B cell (primary cell): Measurements from ENCODE around the gene CACNA1G. TPM values are rescaled to one million over a fixed set of nuclear protein-coding genes. Genes with fewer than 3 reads are reported as not detected.

ENCODE experiments used
- ATAC-seq: fragments of 200-7000 bp; cut with Tn5 transposase; one replicate; pipeline ENCODE4 v1.10.0; 2021; ENCODE audit warnings: low read depth, mild to moderate bottlenecking, moderate number of reproducible peaks, moderate library complexity
- CTCF ChIA-PET: fragments of 350-600 bp; sonication (Branson Sonifier 250); formaldehyde crosslinking; loops from one replicate; lab custom pipeline; 2021; ENCODE audit warnings: antibody characterized with exemption, inconsistent platforms; lab: Charles Lee
- POLR2A ChIA-PET: fragments of 350-600 bp; sonication (Branson Sonifier 250); formaldehyde crosslinking; loops from one replicate; lab custom pipeline; 2021; ENCODE audit warnings: antibody characterized with exemption; lab: Charles Lee
- DNase-seq: peaks from one replicate; pipeline ENCODE4 v3.0.0; 2013
- H2AFZ ChIP-seq: 2 replicates; pipeline ENCODE4 v1.6.1; 2012; ENCODE audit warnings: mild to moderate bottlenecking, low read depth, low read length; ENCODE audit not compliant: insufficient read depth, poor library complexity, severe bottlenecking
- H3K27ac ChIP-seq, 2 donors: 1 replicate in 1 of 2; 2 replicates in 1 of 2; pipeline ENCODE4 v1.5.1; 2012 to 2013; ENCODE audit warnings: low read length in 2 of 2, mild to moderate bottlenecking in 2 of 2, moderate library complexity in 1 of 2
- H3K27me3 ChIP-seq, 4 experiments: fragments of 200-600 bp in 1 of 4; sonication (generic) in 1 of 4; replicated peaks in 1 of 4; 1 replicate in 2 of 4; 2 replicates in 2 of 4; pipeline versions ENCODE4 v1.6.1 to v1.7.0; 2013 to 2016; ENCODE audit warnings: low read length in 3 of 4, mild to moderate bottlenecking in 2 of 4, mixed read lengths in 1 of 4, moderate library complexity in 1 of 4; ENCODE audit not compliant: insufficient read depth in 4 of 4, control insufficient read depth in 3 of 4; ENCODE audit errors: control extremely low read depth in 1 of 4
- H3K36me3 ChIP-seq, 2 experiments: replicated peaks in 1 of 2; 1 replicate in 1 of 2; 2 replicates in 1 of 2; pipeline versions ENCODE4 v1.6.1 to v1.7.1; 2013; ENCODE audit warnings: low read length in 1 of 2; ENCODE audit not compliant: insufficient read depth in 2 of 2, control insufficient read depth in 1 of 2; ENCODE audit errors: control extremely low read depth in 1 of 2, extremely low read depth in 1 of 2
- H3K4me1 ChIP-seq, 2 donors: fragments of 200-600 bp in 1 of 2; sonication (generic) in 1 of 2; 1 replicate in 1 of 2; 2 replicates in 1 of 2; pipeline versions ENCODE4 v1.5.1 to v1.6.1; 2013 to 2017; ENCODE audit warnings: low read length in 2 of 2; ENCODE audit not compliant: control insufficient read depth in 2 of 2, insufficient read depth in 2 of 2
- H3K4me2 ChIP-seq: replicated peaks from 2 replicates; pipeline ENCODE3; 2012; ENCODE audit warnings: mild to moderate bottlenecking, low read depth, low read length; ENCODE audit not compliant: poor library complexity, severe bottlenecking
- H3K4me3 ChIP-seq, 5 experiments: fragments of 200-600 bp in 1 of 5; sonication (generic) in 1 of 5; 1 replicate in 3 of 5; 2 replicates in 2 of 5; pipeline versions ENCODE4 v1.5.1 to v1.7.0; 2011 to 2016; ENCODE audit warnings: low read length in 4 of 5, mild to moderate bottlenecking in 4 of 5, low read depth in 2 of 5, control low read depth in 1 of 5, moderate library complexity in 1 of 5; ENCODE audit not compliant: insufficient read depth in 1 of 5; ENCODE audit errors: control extremely low read depth in 1 of 5, extremely low read depth in 1 of 5
- H3K79me2 ChIP-seq: fragments of 200-600 bp; sonication (generic); one replicate; pipeline ENCODE4 v1.6.0; 2016; ENCODE audit warnings: low read length; ENCODE audit not compliant: control insufficient read depth, insufficient read depth
- H3K9ac ChIP-seq: fragments of 200-600 bp; sonication (generic); 2 replicates; pipeline ENCODE4 v1.6.1; 2017; ENCODE audit warnings: mild to moderate bottlenecking, low read length, moderate library complexity
- H3K9me3 ChIP-seq, 3 donors: one replicate each; pipeline versions ENCODE4 v1.6.1 to v1.7.1; 2013; ENCODE audit warnings: low read length in 2 of 3; ENCODE audit not compliant: control insufficient read depth in 2 of 3, insufficient read depth in 1 of 3; ENCODE audit errors: control extremely low read depth in 1 of 3
- H4K20me1 ChIP-seq: 2 replicates; pipeline ENCODE4 v1.6.0; 2012; ENCODE audit warnings: mild to moderate bottlenecking, low read length; ENCODE audit not compliant: insufficient read depth, control insufficient read depth, poor library complexity, severe bottlenecking
- H3K27ac Mint-ChIP-seq: one replicate; pipeline ENCODE4 v1.8.0; 2021; ENCODE audit warnings: mixed read lengths
- H3K27me3 Mint-ChIP-seq: one replicate; pipeline ENCODE4 v1.8.0; 2021; ENCODE audit warnings: mixed read lengths
- H3K4me1 Mint-ChIP-seq: one replicate; pipeline ENCODE4 v1.8.0; 2021; ENCODE audit warnings: mixed read lengths
- H3K4me3 Mint-ChIP-seq: one replicate; pipeline ENCODE4 v1.8.0; 2021; ENCODE audit warnings: mixed read lengths
- H3K9me3 Mint-ChIP-seq: one replicate; pipeline ENCODE4 v1.8.0; 2022; ENCODE audit warnings: mixed read lengths; ENCODE audit not compliant: insufficient read depth
- EZH2 ChIP-seq: IDR thresholded peaks from 2 replicates; pipeline ENCODE4 v1.6.1; 2012; ENCODE audit warnings: borderline replicate concordance, low read depth, mild to moderate bottlenecking, moderate library complexity, low read length; ENCODE audit not compliant: insufficient read depth, poor library complexity, severe bottlenecking
- WGBS: methylation state at CpG from one replicate; pipeline ENCODE4 v1.1.5; 2013; ENCODE audit warnings: missing lambda C conversion rate; ENCODE audit not compliant: insufficient coverage; 5-methylcytosine and 5-hydroxymethylcytosine counted together
- intact Hi-C: fragments of 100-400 bp; cut with micrococcal nuclease; formaldehyde crosslinking; loops from one replicate; pipeline ENCODE4 v1.10.0; 2022
- polyA plus RNA-seq: library from polyadenylated mRNA; depleted of rRNA; stranded (reverse); fragments of >200 nt; gene quantifications from 2 replicates; pipeline ENCODE4 v1.2.3, GENCODE V29; 2012
- total RNA-seq, 2 donors: library from RNA; stranded (reverse); fragments of 120-200 nt in 1 of 2; gene quantifications; 1 replicate in 1 of 2; 2 replicates in 1 of 2; pipeline versions ENCODE4 v1.2.3 to v1.2.4, GENCODE V29; 2013 to 2022
- TF ChIP-seq, protein P1 (sequence below): fragments of 200-600 bp; IDR thresholded peaks from one replicate; pipeline ENCODE4 v1.8.0; 2022; ENCODE audit warnings: antibody characterized with exemption, mild to moderate bottlenecking

The CACNA1G gene
- total and polyA plus RNA-seq, 2 donors (not counting 1 experiment from before 2014, with no cell fraction given), result 0.12 TPM; not detected in 1

DNA sequence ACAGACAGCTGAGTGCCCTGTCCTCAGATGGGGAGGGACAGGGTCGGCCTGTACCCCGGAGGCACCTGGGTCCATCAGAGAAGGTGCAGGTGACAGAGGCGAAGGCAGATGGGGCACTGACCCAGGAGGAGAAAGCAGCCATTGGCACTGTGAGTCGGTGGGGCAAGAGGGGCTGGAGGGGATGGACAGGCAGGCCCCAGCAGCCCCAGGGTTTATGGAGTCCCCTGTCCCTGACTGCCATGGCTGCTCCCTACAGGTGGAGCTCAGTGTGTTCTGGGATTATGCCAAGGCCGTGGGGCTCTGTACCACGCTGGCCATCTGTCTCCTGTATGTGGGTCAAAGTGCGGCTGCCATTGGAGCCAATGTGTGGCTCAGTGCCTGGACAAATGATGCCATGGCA, 115.1 kb downstream of the CACNA1G start:
- intact Hi-C loops, result no loop called here
- Mint-ChIP-seq H3K27ac (no peak overlapping the region), H3K4me3 (no peak overlapping the region), H3K9me3 (no peaks in the 10 kb centered on the region), H3K4me1 (no peaks in the 10 kb centered on the region), H3K27me3 (peaks cover 25% of the 10 kb centered on the region)
- DNase-seq (no peak), ATAC-seq (no peak)
- peaks cover 0 to 4% (median 0%) of the 10 kb centered on the region in 4 experiments for H3K27me3 ChIP-seq
- POLR2A ChIA-PET, result no interaction called here
- no peak overlapping the region for H3K9ac ChIP-seq
- H3K36me3 ChIP-seq, result no peaks in the 10 kb centered on the region
- H3K4me1 ChIP-seq, result no peaks in the 10 kb centered on the region
- no peak overlapping the region for H3K27ac ChIP-seq
- no peak overlapping the region for H3K4me3 ChIP-seq
- CTCF ChIA-PET, result no interaction called here
- no peaks in the 10 kb centered on the region for H3K9me3 ChIP-seq
- H4K20me1 ChIP-seq, result no peaks in the 10 kb centered on the region
- no peak overlapping the region for H2AFZ ChIP-seq
- H3K79me2 ChIP-seq, result no peaks in the 10 kb centered on the region
- TF ChIP-seq, protein P1, sequence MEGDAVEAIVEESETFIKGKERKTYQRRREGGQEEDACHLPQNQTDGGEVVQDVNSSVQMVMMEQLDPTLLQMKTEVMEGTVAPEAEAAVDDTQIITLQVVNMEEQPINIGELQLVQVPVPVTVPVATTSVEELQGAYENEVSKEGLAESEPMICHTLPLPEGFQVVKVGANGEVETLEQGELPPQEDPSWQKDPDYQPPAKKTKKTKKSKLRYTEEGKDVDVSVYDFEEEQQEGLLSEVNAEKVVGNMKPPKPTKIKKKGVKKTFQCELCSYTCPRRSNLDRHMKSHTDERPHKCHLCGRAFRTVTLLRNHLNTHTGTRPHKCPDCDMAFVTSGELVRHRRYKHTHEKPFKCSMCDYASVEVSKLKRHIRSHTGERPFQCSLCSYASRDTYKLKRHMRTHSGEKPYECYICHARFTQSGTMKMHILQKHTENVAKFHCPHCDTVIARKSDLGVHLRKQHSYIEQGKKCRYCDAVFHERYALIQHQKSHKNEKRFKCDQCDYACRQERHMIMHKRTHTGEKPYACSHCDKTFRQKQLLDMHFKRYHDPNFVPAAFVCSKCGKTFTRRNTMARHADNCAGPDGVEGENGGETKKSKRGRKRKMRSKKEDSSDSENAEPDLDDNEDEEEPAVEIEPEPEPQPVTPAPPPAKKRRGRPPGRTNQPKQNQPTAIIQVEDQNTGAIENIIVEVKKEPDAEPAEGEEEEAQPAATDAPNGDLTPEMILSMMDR, result no peak
- TF ChIP-seq EZH2, result no peak
- WGBS, result 92% methylated on average over 7 of the region's 7 CpGs
- no peak overlapping the region for H3K4me2 ChIP-seq

DNA sequence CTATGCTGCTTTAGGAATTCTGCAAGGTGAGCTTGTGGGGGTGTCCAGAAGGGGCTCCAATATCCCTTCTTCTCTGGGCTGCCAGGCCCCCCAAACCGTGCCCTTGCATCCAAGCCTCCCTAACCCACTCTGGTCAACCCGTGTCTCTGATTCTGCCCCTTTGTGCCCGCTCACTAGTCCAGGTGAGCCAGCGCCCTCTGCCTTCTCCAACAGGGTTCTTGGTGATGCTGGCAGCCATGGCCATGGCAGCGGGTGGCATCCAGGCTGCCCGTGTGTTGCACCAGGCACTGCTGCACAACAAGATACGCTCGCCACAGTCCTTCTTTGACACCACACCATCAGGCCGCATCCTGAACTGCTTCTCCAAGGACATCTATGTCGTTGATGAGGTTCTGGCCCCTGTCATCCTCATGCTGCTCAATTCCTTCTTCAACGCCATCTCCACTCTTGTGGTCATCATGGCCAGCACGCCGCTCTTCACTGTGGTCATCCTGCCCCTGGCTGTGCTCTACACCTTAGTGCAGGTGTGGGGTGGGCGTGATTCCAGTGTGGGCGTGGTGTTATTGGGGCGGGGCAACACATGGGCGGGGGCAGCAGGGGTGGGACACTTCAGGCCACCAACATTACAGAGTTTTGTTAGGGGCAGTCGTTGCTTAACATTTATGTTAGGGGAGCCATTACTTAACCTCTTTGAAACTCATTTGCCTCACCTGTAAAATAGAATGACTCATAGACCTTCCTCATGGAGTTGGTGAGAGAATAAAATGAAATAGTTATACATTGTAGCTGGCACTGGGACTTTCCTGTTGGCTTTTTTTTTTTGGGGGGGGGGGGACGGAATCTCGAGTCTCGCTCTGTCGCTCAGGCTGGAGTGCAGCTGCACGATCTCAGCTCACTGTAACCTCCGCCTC, 115.8 kb downstream of the CACNA1G start:
- Histone ChIP-seq H3K4me2 (no peak overlapping the region), H3K4me3 (no peak overlapping the region), H3K9me3 (no peaks in the 10 kb centered on the region), H3K27ac (no peak overlapping the region), H3K27me3 (peaks cover 0 to 4% (median 0%) of the 10 kb centered on the region in 4 experiments), H2AFZ (no peak overlapping the region), H4K20me1 (no peaks in the 10 kb centered on the region), H3K4me1 (peaks cover 0 to 3% of the 10 kb centered on the region in 2 donors), H3K9ac (no peak overlapping the region), H3K36me3 (no peaks in the 10 kb centered on the region), H3K79me2 (no peaks in the 10 kb centered on the region)
- DNase-seq, result no peak
- Mint-ChIP-seq H3K4me1 (peaks cover 3% of the 10 kb centered on the region), H3K27me3 (peaks cover 30% of the 10 kb centered on the region), H3K9me3 (no peaks in the 10 kb centered on the region), H3K27ac (no peak overlapping the region), H3K4me3 (no peak overlapping the region)
- CTCF ChIA-PET, result no interaction called here
- no peak for ATAC-seq
- no peak for TF ChIP-seq EZH2
- TF ChIP-seq, protein P1, result no peak
- POLR2A ChIA-PET, result no interaction called here
- intact Hi-C loops, result no loop called here
- 91% methylated on average over 18 of the region's 24 CpGs for whole genome bisulfite sequencing
